ENCODE measurements around the gene PDE3A.
"Not testable (repeated sequence)": the region's sequence is repeated elsewhere in the genome, so short reads cannot be mapped to it uniquely, and the experiment has no call there.

The PDE3A gene

GRCh38 chr12:20368114-20368650 lies at the start of gene PDE3A:
Gene PDE3A, plus strand, starts transcription at chr12:20368537. Its CDS starts 748 bp downstream, at chr12:20369285.
- DNase-seq, result peak in 40 of 56 donors; percentile 3 to 66 (median 22)

- DNase-seq, result no peak
Observed at GRCh38 chr12:20319366-20319765, 49.0 kb upstream of the PDE3A start.

- DNase-seq, result no peak
Observed at GRCh38 chr12:20320552-20320951, 47.8 kb upstream of the PDE3A start.

- not testable (repeated sequence) for DNase-seq
Observed at GRCh38 chr12:20330826-20331505, 37.4 kb upstream of the PDE3A start.

GRCh38 chr12:20339060-20339459 lies 29.3 kb upstream of the PDE3A start:
- no peak for DNase-seq

- DNase-seq, result no peak
Observed at GRCh38 chr12:20342111-20342510, 26.2 kb upstream of the PDE3A start.

GRCh38 chr12:20345866-20346265 lies 22.5 kb upstream of the PDE3A start:
- no peak for DNase-seq

- no peak for DNase-seq
Observed at GRCh38 chr12:20350026-20350425, 18.3 kb upstream of the PDE3A start.

GRCh38 chr12:20350495-20350894 lies 17.8 kb upstream of the PDE3A start:
- DNase-seq, result no peak

- no peak for DNase-seq
Observed at GRCh38 chr12:20351406-20351805, 16.9 kb upstream of the PDE3A start.

- DNase-seq, result no peak
Observed at GRCh38 chr12:20356048-20356447, 12.3 kb upstream of the PDE3A start.

GRCh38 chr12:20360407-20360806 lies 7.9 kb upstream of the PDE3A start:
- no peak for DNase-seq

GRCh38 chr12:20361416-20361815 lies 6.9 kb upstream of the PDE3A start:
- no peak for DNase-seq

GRCh38 chr12:20364501-20364900 lies 3.8 kb upstream of the PDE3A start:
- no peak for DNase-seq

GRCh38 chr12:20366776-20367409 lies 1.4 kb upstream of the PDE3A start:
- DNase-seq, result no peak

- DNase-seq, result no peak
Observed at GRCh38 chr12:20367583-20368113, 689 bp upstream of the PDE3A start.

GRCh38 chr12:20368651-20369304 lies 441 bp downstream of the PDE3A start:
- DNase-seq, result peak in 21 of 56 donors; percentile 3 to 66 (median 23)

GRCh38 chr12:20369305-20370013 lies 1.1 kb downstream of the PDE3A start:
- DNase-seq, result peak in 40 of 56 donors; percentile 2 to 71 (median 38)

- DNase-seq, result peak in 13 of 56 donors; percentile 0 to 39 (median 7)
Observed at GRCh38 chr12:20370014-20370386, 1.7 kb downstream of the PDE3A start.

- DNase-seq, result no peak
Observed at GRCh38 chr12:20370866-20371519, 2.7 kb downstream of the PDE3A start.

All from amygdala (tissue), 56 donors.